Chondrocyte (in vitro differentiated cells): ENCODE data around the gene CCNB2. TPM values are rescaled to one million over a fixed set of nuclear protein-coding genes. Genes with fewer than 3 reads are reported as not detected.
A peak's percentile ranks its signal among the peaks of the same experiment; 100 is the strongest.

ENCODE experiments used
- DNase-seq: peaks from one replicate; pipeline ENCODE4 v3.0.0; 2021; ENCODE audit warnings: mixed read lengths, low spot score
- H3K27ac Mint-ChIP-seq: one replicate; pipeline ENCODE4 v1.8.0; 2021; ENCODE audit warnings: mild to moderate bottlenecking, moderate library complexity, mixed read lengths; ENCODE audit not compliant: unreplicated experiment
- H3K27me3 Mint-ChIP-seq: 2 replicates; pipeline ENCODE4 v1.8.0; 2021; ENCODE audit warnings: low read depth, mixed read lengths
- H3K36me3 Mint-ChIP-seq: 2 replicates; pipeline ENCODE4 v1.8.0; 2021; ENCODE audit warnings: low read depth, mixed read lengths
- H3K4me1 Mint-ChIP-seq: 2 replicates; pipeline ENCODE4 v1.8.0; 2021; ENCODE audit warnings: low read depth, mild to moderate bottlenecking, mixed read lengths
- H3K4me3 Mint-ChIP-seq: one replicate; pipeline ENCODE4 v1.8.0; 2021; ENCODE audit warnings: mild to moderate bottlenecking, moderate library complexity, mixed read lengths; ENCODE audit not compliant: unreplicated experiment
- H3K9me3 Mint-ChIP-seq: 2 replicates; pipeline ENCODE4 v1.8.0; 2021; ENCODE audit warnings: low read depth, mixed read lengths
- CTCF ChIP-seq: fragments of 200-600 bp; sonication (generic); IDR thresholded peaks from 2 replicates; pipeline ENCODE4 v1.5.0; 2021; ENCODE audit warnings: antibody characterized with exemption, mild to moderate bottlenecking, moderate library complexity
- total RNA-seq: library from RNA; stranded (reverse); gene quantifications from 3 replicates; pipeline ENCODE4 v1.2.1, GENCODE V29; 2021

The CCNB2 gene
- total RNA-seq, 1 donor from 2014 or later: 9.7 TPM

GRCh38 chr15:59104602-59104911, 389 bp upstream of the CCNB2 start:
- Mint-ChIP-seq H3K36me3 (peaks cover 7% of the 10 kb centered on the region), H3K27me3 (no peaks in the 10 kb centered on the region), H3K27ac (peak overlapping the region; percentile 95), H3K4me3 (peak overlapping the region; percentile 88), H3K4me1 (peaks cover 12% of the 10 kb centered on the region), H3K9me3 (no peaks in the 10 kb centered on the region)
- DNase-seq: no peak
- no peak for TF ChIP-seq CTCF

- no peaks in the 10 kb centered on the region for H3K9me3 Mint-ChIP-seq
- peak overlapping the region; percentile 95 for H3K27ac Mint-ChIP-seq
- no peaks in the 10 kb centered on the region for H3K27me3 Mint-ChIP-seq
- peaks cover 5% of the 10 kb centered on the region for H3K36me3 Mint-ChIP-seq
- no peak for DNase-seq
- peaks cover 12% of the 10 kb centered on the region for H3K4me1 Mint-ChIP-seq
- TF ChIP-seq CTCF: peak; percentile 51
- peak overlapping the region; percentile 88 for H3K4me3 Mint-ChIP-seq
Measured at GRCh38 chr15:59105854-59106253, 908 bp downstream of the CCNB2 start.

DNA sequence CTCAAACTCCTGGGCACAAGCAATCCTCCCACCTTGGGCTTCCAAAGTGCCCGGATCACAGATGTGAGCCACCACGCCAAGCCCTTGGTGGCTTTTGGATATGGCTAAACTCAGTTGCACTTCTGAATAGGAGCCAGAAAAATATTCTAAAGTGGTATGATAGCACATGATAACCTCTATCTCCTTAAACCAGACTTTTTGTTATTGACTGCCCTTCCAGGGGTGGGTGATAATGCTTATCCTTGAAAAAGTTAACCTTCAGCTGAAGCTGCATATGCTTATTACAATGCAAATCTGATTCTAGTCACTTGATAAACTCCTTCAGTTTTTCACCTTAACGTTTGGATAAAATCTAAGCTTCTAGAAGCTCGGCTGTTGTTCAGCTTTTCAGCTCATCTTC, 6.3 kb downstream of the CCNB2 start:
- H3K36me3 Mint-ChIP-seq: peaks cover 10% of the 10 kb centered on the region
- H3K4me1 Mint-ChIP-seq: no peaks in the 10 kb centered on the region
- no peak overlapping the region for H3K4me3 Mint-ChIP-seq

DNA sequence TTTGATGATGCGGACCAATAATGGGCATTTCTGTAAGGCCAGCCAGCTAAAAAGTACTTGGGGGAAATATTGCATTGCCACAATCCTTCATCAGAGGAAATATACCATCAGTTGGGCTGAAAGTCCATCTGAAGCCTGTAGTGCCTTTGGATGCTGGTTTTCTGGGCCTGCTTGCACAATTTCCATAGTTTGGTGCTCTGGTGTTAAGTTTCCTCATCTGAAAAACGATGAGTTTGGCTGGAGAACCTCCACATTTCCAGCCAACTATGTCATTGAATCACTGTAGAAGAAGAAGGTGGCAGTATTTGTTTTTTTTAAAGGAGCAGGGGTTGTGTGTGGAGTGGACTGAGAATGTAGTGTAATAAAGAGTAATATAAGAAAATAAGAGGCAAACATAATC, 10.1 kb downstream of the CCNB2 start:
- Mint-ChIP-seq H3K4me1 (no peaks in the 10 kb centered on the region), H3K4me3 (no peak overlapping the region), H3K27me3 (no peaks in the 10 kb centered on the region), H3K9me3 (no peaks in the 10 kb centered on the region), H3K27ac (no peak overlapping the region), H3K36me3 (peaks cover 13% of the 10 kb centered on the region)
- no peak for TF ChIP-seq CTCF
- DNase-seq: no peak

More for the DNA sequence above, 6.3 kb downstream of the CCNB2 start:
- no peak overlapping the region for H3K27ac Mint-ChIP-seq
- DNase-seq: no peak
- no peaks in the 10 kb centered on the region for H3K9me3 Mint-ChIP-seq
- no peaks in the 10 kb centered on the region for H3K27me3 Mint-ChIP-seq
- TF ChIP-seq CTCF: no peak

DNA sequence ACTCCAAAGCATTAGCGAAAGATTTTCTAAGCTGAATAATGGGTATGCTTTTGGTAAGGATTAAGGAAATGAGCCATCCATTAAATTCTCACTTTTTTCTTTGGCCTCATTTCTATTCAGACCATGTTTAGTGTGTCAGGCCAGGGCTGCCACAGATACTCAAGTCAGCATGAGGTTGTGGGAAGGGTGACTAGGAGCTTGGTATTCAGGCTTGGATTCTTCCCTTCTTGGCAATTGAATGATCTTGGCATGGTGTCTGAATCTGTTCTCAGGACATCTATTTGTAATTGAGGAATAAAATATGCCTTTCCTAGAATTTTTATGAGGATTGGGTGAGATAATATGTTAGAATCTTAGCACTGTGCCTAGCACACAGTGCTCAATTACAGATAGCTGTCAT, 11.2 kb downstream of the CCNB2 start:
- H3K27me3 Mint-ChIP-seq: no peaks in the 10 kb centered on the region
- DNase-seq: no peak
- H3K36me3 Mint-ChIP-seq: peaks cover 13% of the 10 kb centered on the region
- TF ChIP-seq CTCF: no peak
- H3K27ac Mint-ChIP-seq: no peak overlapping the region
- H3K9me3 Mint-ChIP-seq: no peaks in the 10 kb centered on the region
- no peaks in the 10 kb centered on the region for H3K4me1 Mint-ChIP-seq
- no peak overlapping the region for H3K4me3 Mint-ChIP-seq
